ENCODE measurements around the gene FAT1. TPM values are rescaled to one million over a fixed set of nuclear protein-coding genes. Genes with fewer than 3 reads are reported as not detected.

FAT1 gene
- total RNA-seq, 2 donors from 2014 or later = 75.5 to 85.9 TPM

GRCh38 chr4:186726426-186727168, 2.9 kb upstream of the FAT1 start:
- intact Hi-C loops (cut with DNase I) = loop anchor here (10.0 kb wide), 3 partner anchors 52 to 218 kb away; no protein-coding TSS in a partner anchor
- DNase-seq (ENCODE audit: low spot score) = peak; percentile 87

- DNase-seq (ENCODE audit: low spot score) = peak; percentile 90
- intact Hi-C loops (cut with DNase I) = loop anchor here (10.0 kb wide), 3 partner anchors 51 to 219 kb away; no protein-coding TSS in a partner anchor
These were observed 2.1 kb upstream of the FAT1 start for GRCh38 chr4:186725469-186726425.

- intact Hi-C loops (cut with DNase I) = loop anchor here (10.0 kb wide), 3 partner anchors 50 to 220 kb away; no protein-coding TSS in a partner anchor
- no peak for DNase-seq (ENCODE audit: low spot score)
These were observed 1.3 kb upstream of the FAT1 start for GRCh38 chr4:186724864-186725468.

GRCh38 chr4:186724058-186724863, 605 bp upstream of the FAT1 start:
- intact Hi-C loops (cut with DNase I) = loop anchor here (10.0 kb wide), 3 partner anchors 49 to 221 kb away; no protein-coding TSS in a partner anchor
- DNase-seq (ENCODE audit: low spot score) = peak; percentile 84

- DNase-seq (ENCODE audit: low spot score) = no peak
- intact Hi-C loops (cut with DNase I) = loop anchor here (10.0 kb wide), 3 partner anchors 48 to 222 kb away; no protein-coding TSS in a partner anchor
These were observed 812 bp downstream of the FAT1 start for GRCh38 chr4:186722796-186723291.

GRCh38 chr4:186719925-186720694, 3.5 kb downstream of the FAT1 start:
- intact Hi-C loops (cut with DNase I) = loop anchor here (10.0 kb wide), 3 partner anchors 45 to 225 kb away; no protein-coding TSS in a partner anchor
- DNase-seq (ENCODE audit: low spot score) = no peak

GRCh38 chr4:186717556-186717955, 6.1 kb downstream of the FAT1 start:
- intact Hi-C loops (cut with DNase I) = no loop called here
- no peak for DNase-seq (ENCODE audit: low spot score)

- intact Hi-C loops (cut with DNase I) = no loop called here
- no peak for DNase-seq (ENCODE audit: low spot score)
These were observed 8.6 kb downstream of the FAT1 start for GRCh38 chr4:186715077-186715476.

GRCh38 chr4:186714006-186714675, 9.5 kb downstream of the FAT1 start:
- intact Hi-C loops (cut with DNase I) = loop anchor here in 1 of 2 donors (5.0 kb wide), 1 partner anchor 1167 kb away; no protein-coding TSS in a partner anchor
- DNase-seq (ENCODE audit: low spot score) = no peak

GRCh38 chr4:186712690-186713089, 11.0 kb downstream of the FAT1 start:
- intact Hi-C loops (cut with DNase I) = loop anchor here in 1 of 2 donors (5.0 kb wide), 1 partner anchor 1165 kb away; no protein-coding TSS in a partner anchor
- DNase-seq (ENCODE audit: low spot score) = no peak

GRCh38 chr4:186710521-186711119, 13.0 kb downstream of the FAT1 start:
- intact Hi-C loops (cut with DNase I) = loop anchor here in 1 of 2 donors (5.0 kb wide), 1 partner anchor 1163 kb away; no protein-coding TSS in a partner anchor
- DNase-seq (ENCODE audit: low spot score) = no peak

GRCh38 chr4:186709517-186709916, 14.1 kb downstream of the FAT1 start:
- intact Hi-C loops (cut with DNase I) = no loop called here
- no peak for DNase-seq (ENCODE audit: low spot score)

GRCh38 chr4:186708554-186708953, 15.1 kb downstream of the FAT1 start:
- intact Hi-C loops (cut with DNase I) = no loop called here
- DNase-seq (ENCODE audit: low spot score) = no peak

- DNase-seq (ENCODE audit: low spot score) = no peak
- intact Hi-C loops (cut with DNase I) = no loop called here
These were observed 15.7 kb downstream of the FAT1 start for GRCh38 chr4:186707996-186708395.

- intact Hi-C loops (cut with DNase I) = no loop called here
- no peak for DNase-seq (ENCODE audit: low spot score)
These were observed 16.1 kb downstream of the FAT1 start for GRCh38 chr4:186707574-186707973.

- DNase-seq (ENCODE audit: low spot score) = no peak
- intact Hi-C loops (cut with DNase I) = no loop called here
These were observed 19.6 kb downstream of the FAT1 start for GRCh38 chr4:186704057-186704456.

- intact Hi-C loops (cut with DNase I) = no loop called here
- DNase-seq (ENCODE audit: low spot score) = no peak
These were observed 20.1 kb downstream of the FAT1 start for GRCh38 chr4:186703510-186703909.
